ENCODE measurements around the gene SPTBN5. TPM values are rescaled to one million over a fixed set of nuclear protein-coding genes. Genes with fewer than 3 reads are reported as not detected.

Gene SPTBN5
- polyA plus RNA-seq, 1 donor from 2014 or later = 0.01 TPM

GRCh38 chr15:41897363-41897799 lies 3.5 kb upstream of the SPTBN5 start:
- Histone ChIP-seq H2AFZ (ENCODE audit: low read depth, low read length) (no peak overlapping the region), H4K20me1 (ENCODE audit: insufficient read depth) (no peaks in the 10 kb centered on the region), H3K4me3 (ENCODE audit: low read length) (no peak overlapping the region), H3K27me3 (ENCODE audit: insufficient read depth, low read depth, low read length) (no peaks in the 10 kb centered on the region), H3K36me3 (ENCODE audit: insufficient read depth, low read length) (no peaks in the 10 kb centered on the region), H3K4me2 (ENCODE audit: low read length) (no peak overlapping the region), H3K27ac (ENCODE audit: low read length) (no peak overlapping the region), H3K9ac (ENCODE audit: low read length) (no peak overlapping the region), H3K9me2 (ENCODE audit: insufficient read depth, low read length) (no peaks in the 10 kb centered on the region), H3K79me2 (replicated peaks; ENCODE audit: insufficient read depth, low read length) (no peaks in the 10 kb centered on the region), H3K9me3 (ENCODE audit: low read length) (no peaks in the 10 kb centered on the region), H3F3A (ENCODE audit: insufficient read depth, low read length, poor library complexity, severe bottlenecking) (no peaks in the 10 kb centered on the region)
- TF ChIP-seq POLR2AphosphoS5 (IDR thresholded peaks at IDR 0.05) = no peak
- TF ChIP-seq MXI1 (conservative IDR thresholded peaks at IDR 0.05; ENCODE audit: poor library complexity, severe bottlenecking) = no peak
- TF ChIP-seq RAD21 (conservative IDR thresholded peaks at IDR 0.05) = no peak
- TF ChIP-seq REST (IDR thresholded peaks at IDR 0.05; ENCODE audit: borderline replicate concordance) = no peak
- TF ChIP-seq TAF1 (IDR thresholded peaks at IDR 0.05; ENCODE audit: low read depth) = no peak
- no peak for TF ChIP-seq EZH2 (IDR thresholded peaks at IDR 0.05; ENCODE audit: borderline replicate concordance, insufficient read depth, low read length, poor library complexity, severe bottlenecking)
- TF ChIP-seq SMC3 (conservative IDR thresholded peaks at IDR 0.05; ENCODE audit: poor library complexity) = no peak
- no peak for TF ChIP-seq CTCF (IDR thresholded peaks at IDR 0.05; ENCODE audit: poor library complexity, severe bottlenecking)
- TF ChIP-seq EP300 (conservative IDR thresholded peaks at IDR 0.05; ENCODE audit: poor library complexity, severe bottlenecking) = no peak

GRCh38 chr15:41896566-41896965 lies 2.7 kb upstream of the SPTBN5 start:
- no peaks in the 10 kb centered on the region for H4K20me1 ChIP-seq (ENCODE audit: insufficient read depth)
- H2AFZ ChIP-seq (ENCODE audit: low read depth, low read length) = no peak overlapping the region
- H3K79me2 ChIP-seq (replicated peaks; ENCODE audit: insufficient read depth, low read length) = no peaks in the 10 kb centered on the region
- H3K9ac ChIP-seq (ENCODE audit: low read length) = no peak overlapping the region
- no peak overlapping the region for H3K27ac ChIP-seq (ENCODE audit: low read length)
- no peaks in the 10 kb centered on the region for H3K36me3 ChIP-seq (ENCODE audit: insufficient read depth, low read length)
- TF ChIP-seq EP300 (conservative IDR thresholded peaks at IDR 0.05; ENCODE audit: poor library complexity, severe bottlenecking) = no peak
- no peak for TF ChIP-seq TAF1 (IDR thresholded peaks at IDR 0.05; ENCODE audit: low read depth)
- TF ChIP-seq SMC3 (conservative IDR thresholded peaks at IDR 0.05; ENCODE audit: poor library complexity) = no peak
- TF ChIP-seq REST (IDR thresholded peaks at IDR 0.05; ENCODE audit: borderline replicate concordance) = no peak
- no peak for TF ChIP-seq EZH2 (IDR thresholded peaks at IDR 0.05; ENCODE audit: borderline replicate concordance, insufficient read depth, low read length, poor library complexity, severe bottlenecking)
- TF ChIP-seq POLR2AphosphoS5 (IDR thresholded peaks at IDR 0.05) = no peak
- TF ChIP-seq MXI1 (conservative IDR thresholded peaks at IDR 0.05; ENCODE audit: poor library complexity, severe bottlenecking) = no peak
- no peak for TF ChIP-seq RAD21 (conservative IDR thresholded peaks at IDR 0.05)
- no peak for TF ChIP-seq CTCF (IDR thresholded peaks at IDR 0.05; ENCODE audit: poor library complexity, severe bottlenecking)
- H3K4me2 ChIP-seq (ENCODE audit: low read length) = no peak overlapping the region
- H3K9me2 ChIP-seq (ENCODE audit: insufficient read depth, low read length) = no peaks in the 10 kb centered on the region
- H3K9me3 ChIP-seq (ENCODE audit: low read length) = no peaks in the 10 kb centered on the region
- H3K4me3 ChIP-seq (ENCODE audit: low read length) = no peak overlapping the region
- H3F3A ChIP-seq (ENCODE audit: insufficient read depth, low read length, poor library complexity, severe bottlenecking) = no peaks in the 10 kb centered on the region
- no peaks in the 10 kb centered on the region for H3K27me3 ChIP-seq (ENCODE audit: insufficient read depth, low read depth, low read length)
